Breast epithelium (tissue), 3 donors: ENCODE results near the gene ZNF22.

Source experiments
- POLR2AphosphoS5 ChIP-seq, 3 donors: sonication (generic); formaldehyde crosslinking; IDR thresholded peaks; one replicate each; pipeline ENCODE4 v1.6.1; 2017; ENCODE audit warnings: antibody characterized with exemption in 3 of 3
- TF ChIP-seq, protein P1 (sequence below), 3 donors: fragments of 450-650 bp; IDR thresholded peaks; one replicate each; pipeline ENCODE4 v1.5.1; 2016 to 2017; ENCODE audit warnings: antibody characterized with exemption in 3 of 3, mild to moderate bottlenecking in 3 of 3, moderate library complexity in 3 of 3

DNA sequence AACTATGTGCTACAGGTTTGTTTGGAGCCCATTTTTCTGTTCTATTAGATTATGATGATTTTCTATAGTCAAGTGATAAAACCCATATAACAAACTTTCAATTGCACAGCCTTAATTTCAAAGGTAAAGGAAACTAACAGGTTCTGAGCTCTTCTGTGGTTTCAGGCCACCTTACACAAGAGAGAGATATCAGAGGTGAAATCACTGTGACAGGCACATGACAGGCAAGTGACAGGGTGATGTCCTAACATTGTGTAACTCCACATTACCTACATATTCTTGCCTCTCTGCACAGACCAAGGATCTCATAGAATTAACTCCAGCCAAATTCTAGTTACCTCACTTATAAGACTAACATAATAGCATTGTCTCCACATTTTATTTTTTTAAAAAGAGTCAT, 35.0 kb downstream of the ZNF22 start:
- TF ChIP-seq, protein P1, sequence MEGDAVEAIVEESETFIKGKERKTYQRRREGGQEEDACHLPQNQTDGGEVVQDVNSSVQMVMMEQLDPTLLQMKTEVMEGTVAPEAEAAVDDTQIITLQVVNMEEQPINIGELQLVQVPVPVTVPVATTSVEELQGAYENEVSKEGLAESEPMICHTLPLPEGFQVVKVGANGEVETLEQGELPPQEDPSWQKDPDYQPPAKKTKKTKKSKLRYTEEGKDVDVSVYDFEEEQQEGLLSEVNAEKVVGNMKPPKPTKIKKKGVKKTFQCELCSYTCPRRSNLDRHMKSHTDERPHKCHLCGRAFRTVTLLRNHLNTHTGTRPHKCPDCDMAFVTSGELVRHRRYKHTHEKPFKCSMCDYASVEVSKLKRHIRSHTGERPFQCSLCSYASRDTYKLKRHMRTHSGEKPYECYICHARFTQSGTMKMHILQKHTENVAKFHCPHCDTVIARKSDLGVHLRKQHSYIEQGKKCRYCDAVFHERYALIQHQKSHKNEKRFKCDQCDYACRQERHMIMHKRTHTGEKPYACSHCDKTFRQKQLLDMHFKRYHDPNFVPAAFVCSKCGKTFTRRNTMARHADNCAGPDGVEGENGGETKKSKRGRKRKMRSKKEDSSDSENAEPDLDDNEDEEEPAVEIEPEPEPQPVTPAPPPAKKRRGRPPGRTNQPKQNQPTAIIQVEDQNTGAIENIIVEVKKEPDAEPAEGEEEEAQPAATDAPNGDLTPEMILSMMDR (IDR thresholded peaks at IDR 0.05): no peak
- no peak for TF ChIP-seq POLR2AphosphoS5 (IDR thresholded peaks at IDR 0.05)
